Spleen (tissue), 11 donors: ENCODE results near the gene ENPP4. TPM values are rescaled to one million over a fixed set of nuclear protein-coding genes. Genes with fewer than 3 reads are reported as not detected.

ENCODE experiments used
- DNase-seq: peaks from one replicate; pipeline ENCODE4 v3.0.0-alpha.2; 2020
- H3K27ac ChIP-seq, 8 donors: fragments of 200-600 bp; sonication (generic) in 7 of 8; 1 replicate in 4 of 8; 2 replicates in 4 of 8; pipeline versions ENCODE4 v1.5.0 to v1.8.0; 2016 to 2021; ENCODE audit warnings: inconsistent platforms in 4 of 8, mild to moderate bottlenecking in 4 of 8, moderate library complexity in 1 of 8
- H3K27me3 ChIP-seq, 7 donors: fragments of 200-600 bp; sonication (generic) in 6 of 7; replicated peaks in 1 of 7; 1 replicate in 4 of 7; 2 replicates in 3 of 7; pipeline versions ENCODE4 v1.5.0 to v1.8.0; 2016 to 2021; ENCODE audit warnings: inconsistent platforms in 3 of 7, mild to moderate bottlenecking in 1 of 7
- H3K36me3 ChIP-seq, 6 donors: fragments of 200-600 bp; sonication (generic) in 5 of 6; 1 replicate in 4 of 6; 2 replicates in 2 of 6; pipeline versions ENCODE4 v1.5.0 to v1.8.0; 2016 to 2021; ENCODE audit warnings: inconsistent platforms in 2 of 6
- H3K4me1 ChIP-seq, 6 donors: fragments of 200-600 bp; sonication (generic) in 5 of 6; 1 replicate in 3 of 6; 2 replicates in 3 of 6; pipeline versions ENCODE4 v1.5.0 to v1.8.0; 2016 to 2021; ENCODE audit warnings: inconsistent platforms in 3 of 6
- H3K4me3 ChIP-seq, 8 donors: fragments of 200-600 bp; sonication (generic) in 7 of 8; 1 replicate in 4 of 8; 2 replicates in 4 of 8; pipeline versions ENCODE4 v1.5.0 to v1.8.0; 2016 to 2021; ENCODE audit warnings: inconsistent platforms in 4 of 8, mild to moderate bottlenecking in 4 of 8, moderate library complexity in 2 of 8
- H3K9me3 ChIP-seq, 8 donors: fragments of 200-600 bp; sonication (generic) in 7 of 8; 1 replicate in 4 of 8; 2 replicates in 4 of 8; pipeline versions ENCODE4 v1.5.0 to v1.8.0; 2016 to 2021; ENCODE audit warnings: inconsistent platforms in 4 of 8
- CTCF ChIP-seq, 11 experiments: fragments of 200-600 bp in 7 of 11; fragments of 450-650 bp in 4 of 11; sonication (generic) in 4 of 11; IDR thresholded peaks in 8 of 11; conservative IDR thresholded peaks in 3 of 11; 1 replicate in 7 of 11; 2 replicates in 4 of 11; pipeline versions ENCODE4 v1.4.0 to v1.8.0; 2016 to 2021; ENCODE audit warnings: antibody characterized with exemption in 11 of 11, inconsistent platforms in 4 of 11, mild to moderate bottlenecking in 1 of 11
- POLR2A ChIP-seq, 3 donors: fragments of 450-650 bp; IDR thresholded peaks; one replicate each; pipeline ENCODE4 v1.5.1; 2017; ENCODE audit warnings: antibody characterized with exemption in 3 of 3, mild to moderate bottlenecking in 1 of 3
- POLR2AphosphoS5 ChIP-seq, 3 donors: sonication (generic); formaldehyde crosslinking; IDR thresholded peaks; one replicate each; pipeline ENCODE4 v1.5.1; 2017; ENCODE audit warnings: antibody characterized with exemption in 3 of 3
- whole genome bisulfite sequencing, 5 donors: extraction: QIAGEN DNeasy Blood & Tissue Kit in 3 of 5; methylation state at CpG; one replicate each; pipeline versions ENCODE4 v1.1.5 to v1.1.7; 2013 to 2018; 5-methylcytosine and 5-hydroxymethylcytosine counted together
- intact Hi-C: fragments of 100-400 bp; cut with DNase I; formaldehyde crosslinking; loops from one replicate; pipeline ENCODE4 v1.15.0; 2023; ENCODE audit warnings: low total_unique reads
- polyA plus RNA-seq, 3 donors: library from polyadenylated mRNA; stranded (reverse); fragments of 200-250 nt; gene quantifications; one replicate each; pipeline ENCODE4 v1.2.1, GENCODE V29; 2013
- total RNA-seq, 7 donors: library from RNA; depleted of rRNA in 3 of 7; stranded (reverse); fragments of >200 nt in 3 of 7; fragmentation: NEBNext Ultra II Directional in 4 of 7; extraction: Animal tissue kit (Norgen Biotek cat#: 25700) in 4 of 7; gene quantifications; one replicate each; pipeline versions ENCODE4 v1.1.0 to v1.2.1, GENCODE V29; 2016 to 2021
- donor health status: healthy with polysubstance abuse.
- donor health status: DM: no; HTN: no; CAD: no; lungs with moderate emphysema.
- donor health status: DM: no; HTN: no; CAD: no.
- donor health status: Bipolar disorder and iron deficiency.
- donor health status: healthy.
- donor health status: DM: no; HTN: no; CAD: no.
- donor health status: DM: yes; HTN: yes; CAD: no.

The ENPP4 gene
- total and polyA plus RNA-seq, 10 donors: 4.4 to 29.0 (median 19.6) TPM

GRCh38 chr6:46098678-46099077 lies 31.1 kb upstream of the ENPP4 start:
- no peaks in the 10 kb centered on the region for H3K4me1 ChIP-seq
- no peak overlapping the region for H3K4me3 ChIP-seq
- peaks cover 0 to 26% (median 0%) of the 10 kb centered on the region in 6 donors for H3K36me3 ChIP-seq
- no peak for TF ChIP-seq CTCF (IDR thresholded peaks at IDR 0.05 in 8 of 11, conservative IDR thresholded peaks at IDR 0.05 in 3 of 11)
- TF ChIP-seq POLR2AphosphoS5 (IDR thresholded peaks at IDR 0.05): no peak
- no peak for TF ChIP-seq POLR2A (IDR thresholded peaks at IDR 0.05)
- H3K9me3 ChIP-seq: peaks cover 4 to 28% (median 23%) of the 10 kb centered on the region in 8 donors
- no peaks in the 10 kb centered on the region for H3K27me3 ChIP-seq
- WGBS, 5 donors: 81 to 90% (median 87%) methylated on average over 4 of the region's 4 CpGs
- intact Hi-C loops: loop anchor here (10.0 kb wide), 2 partner anchors 316 to 526 kb away; no protein-coding TSS in a partner anchor
- DNase-seq: no peak
- peak overlapping the region in 1 of 8 donors; percentile 3 for H3K27ac ChIP-seq

- WGBS, 5 donors: 75 to 82% (median 80%) methylated on average over 3 of the region's 3 CpGs
- Histone ChIP-seq H3K4me1 (no peaks in the 10 kb centered on the region), H3K27me3 (no peaks in the 10 kb centered on the region), H3K27ac (no peak overlapping the region), H3K36me3 (peaks cover 0 to 26% (median 0%) of the 10 kb centered on the region in 6 donors), H3K9me3 (peaks cover 4 to 15% (median 12%) of the 10 kb centered on the region in 8 donors), H3K4me3 (no peak overlapping the region)
- DNase-seq: no peak
- TF ChIP-seq POLR2AphosphoS5 (IDR thresholded peaks at IDR 0.05): no peak
- TF ChIP-seq POLR2A (IDR thresholded peaks at IDR 0.05): no peak
- no peak for TF ChIP-seq CTCF (IDR thresholded peaks at IDR 0.05 in 8 of 11, conservative IDR thresholded peaks at IDR 0.05 in 3 of 11)
- intact Hi-C loops: loop anchor here (10.0 kb wide), 2 partner anchors 315 to 525 kb away; no protein-coding TSS in a partner anchor
These were observed 29.8 kb upstream of the ENPP4 start for GRCh38 chr6:46099952-46100351.

GRCh38 chr6:46102123-46102522 lies 27.7 kb upstream of the ENPP4 start:
- no peak overlapping the region for H3K4me3 ChIP-seq
- intact Hi-C loops: no loop called here
- no peaks in the 10 kb centered on the region for H3K27me3 ChIP-seq
- H3K4me1 ChIP-seq: no peaks in the 10 kb centered on the region
- H3K9me3 ChIP-seq: peaks cover 3 to 9% (median 8%) of the 10 kb centered on the region in 8 donors
- DNase-seq: no peak
- TF ChIP-seq POLR2AphosphoS5 (IDR thresholded peaks at IDR 0.05): no peak
- TF ChIP-seq POLR2A (IDR thresholded peaks at IDR 0.05): no peak
- TF ChIP-seq CTCF (IDR thresholded peaks at IDR 0.05 in 8 of 11, conservative IDR thresholded peaks at IDR 0.05 in 3 of 11): no peak
- peaks cover 0 to 17% (median 0%) of the 10 kb centered on the region in 6 donors for H3K36me3 ChIP-seq
- 83 to 96% (median 94%) methylated on average over 3 of the region's 3 CpGs for WGBS, 5 donors
- H3K27ac ChIP-seq: no peak overlapping the region

- DNase-seq: no peak
- Histone ChIP-seq H3K36me3 (peaks cover 0 to 14% (median 0%) of the 10 kb centered on the region in 6 donors), H3K9me3 (peaks cover 4 to 23% (median 20%) of the 10 kb centered on the region in 8 donors), H3K27me3 (no peaks in the 10 kb centered on the region), H3K27ac (no peak overlapping the region), H3K4me1 (no peaks in the 10 kb centered on the region), H3K4me3 (no peak overlapping the region)
- intact Hi-C loops: no loop called here
- TF ChIP-seq POLR2AphosphoS5 (IDR thresholded peaks at IDR 0.05): no peak
- TF ChIP-seq CTCF (IDR thresholded peaks at IDR 0.05 in 8 of 11, conservative IDR thresholded peaks at IDR 0.05 in 3 of 11): no peak
- TF ChIP-seq POLR2A (IDR thresholded peaks at IDR 0.05): no peak
These were observed 26.2 kb upstream of the ENPP4 start for GRCh38 chr6:46103441-46104115.
